Measurements from ENCODE around the gene RAB40B. TPM values are rescaled to one million over a fixed set of nuclear protein-coding genes. Genes with fewer than 3 reads are reported as not detected.

RAB40B gene
- total and polyA plus RNA-seq, 2 donors (not counting 1 experiment from before 2014, with no cell fraction given), result 4.7 to 8.0 TPM

DNA sequence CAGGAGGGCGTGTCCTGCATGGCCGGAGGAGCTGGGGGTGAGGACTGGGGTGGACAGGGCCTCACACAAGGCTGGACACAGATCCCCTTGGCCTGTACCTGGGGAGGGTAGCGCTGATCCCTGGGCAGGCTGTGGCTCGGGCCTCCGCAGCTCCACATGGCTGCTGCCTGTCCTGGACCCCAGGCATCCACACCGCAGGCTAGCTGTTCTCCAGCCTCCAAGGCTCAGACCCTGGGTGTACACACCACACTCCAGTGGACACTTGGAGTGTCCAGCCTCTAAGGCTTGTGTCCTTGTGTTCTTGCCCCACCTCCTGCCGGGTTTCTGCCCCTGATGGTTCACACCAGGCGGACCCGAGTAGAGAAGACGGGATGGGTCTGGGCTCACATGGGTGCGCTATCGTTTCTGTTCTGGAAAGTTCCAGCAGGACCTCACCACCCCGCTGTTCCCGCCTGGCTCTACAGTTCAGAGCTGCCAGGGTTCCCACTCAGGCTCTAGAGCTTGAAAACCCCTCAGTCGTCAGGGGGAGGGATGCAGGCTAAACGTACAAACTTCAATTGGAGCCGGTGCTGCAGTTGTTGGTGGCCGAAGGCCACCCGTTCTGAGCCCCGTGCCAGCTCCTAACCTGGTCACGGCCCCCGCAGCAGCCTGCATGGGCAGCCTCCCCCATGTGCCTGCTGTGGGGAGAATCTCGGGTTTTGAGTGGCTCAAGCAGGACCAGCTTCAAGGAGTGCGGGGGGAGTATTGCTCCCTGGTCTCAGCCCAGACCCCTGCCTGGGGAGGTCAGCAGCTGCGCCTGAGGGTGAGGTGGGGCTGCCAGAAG is 11.4 kb upstream of the RAB40B start:
- CTCF ChIA-PET, result no interaction called here
- no peaks in the 10 kb centered on the region for H3K79me2 ChIP-seq (ENCODE audit: control insufficient read depth, insufficient read depth, low read length)
- no peak overlapping the region for H3K4me2 ChIP-seq (replicated peaks; ENCODE audit: low read depth, low read length, poor library complexity, severe bottlenecking)
- 93% methylated on average over 25 of the region's 25 CpGs for WGBS (ENCODE audit: insufficient coverage)
- H4K20me1 ChIP-seq (ENCODE audit: control insufficient read depth, insufficient read depth, low read length, poor library complexity, severe bottlenecking), result no peaks in the 10 kb centered on the region
- Mint-ChIP-seq H3K9me3 (ENCODE audit: insufficient read depth) (no peaks in the 10 kb centered on the region), H3K4me1 (peaks cover 9% of the 10 kb centered on the region), H3K27me3 (no peaks in the 10 kb centered on the region), H3K4me3 (no peak overlapping the region), H3K27ac (no peak overlapping the region)
- intact Hi-C loops (cut with micrococcal nuclease), result no loop called here
- H2AFZ ChIP-seq (ENCODE audit: insufficient read depth, low read depth, low read length, poor library complexity, severe bottlenecking), result no peak overlapping the region
- no peak overlapping the region for H3K4me3 ChIP-seq (ENCODE audit: control extremely low read depth in 1 of 5, extremely low read depth in 1 of 5, insufficient read depth in 1 of 5, low read depth in 2 of 5, low read length in 4 of 5)
- no peaks in the 10 kb centered on the region for H3K9me3 ChIP-seq (ENCODE audit: control extremely low read depth in 1 of 3, control insufficient read depth in 2 of 3, insufficient read depth in 1 of 3, low read length in 2 of 3)
- ATAC-seq (ENCODE audit: low read depth) (no peak), DNase-seq (no peak)
- H3K36me3 ChIP-seq (replicated peaks in 1 of 2; ENCODE audit: control extremely low read depth in 1 of 2, control insufficient read depth in 1 of 2, extremely low read depth in 1 of 2, insufficient read depth in 2 of 2, low read length in 1 of 2), result no peaks in the 10 kb centered on the region
- no peak overlapping the region for H3K27ac ChIP-seq (ENCODE audit: low read length in 2 of 2)
- TF ChIP-seq, protein P1, sequence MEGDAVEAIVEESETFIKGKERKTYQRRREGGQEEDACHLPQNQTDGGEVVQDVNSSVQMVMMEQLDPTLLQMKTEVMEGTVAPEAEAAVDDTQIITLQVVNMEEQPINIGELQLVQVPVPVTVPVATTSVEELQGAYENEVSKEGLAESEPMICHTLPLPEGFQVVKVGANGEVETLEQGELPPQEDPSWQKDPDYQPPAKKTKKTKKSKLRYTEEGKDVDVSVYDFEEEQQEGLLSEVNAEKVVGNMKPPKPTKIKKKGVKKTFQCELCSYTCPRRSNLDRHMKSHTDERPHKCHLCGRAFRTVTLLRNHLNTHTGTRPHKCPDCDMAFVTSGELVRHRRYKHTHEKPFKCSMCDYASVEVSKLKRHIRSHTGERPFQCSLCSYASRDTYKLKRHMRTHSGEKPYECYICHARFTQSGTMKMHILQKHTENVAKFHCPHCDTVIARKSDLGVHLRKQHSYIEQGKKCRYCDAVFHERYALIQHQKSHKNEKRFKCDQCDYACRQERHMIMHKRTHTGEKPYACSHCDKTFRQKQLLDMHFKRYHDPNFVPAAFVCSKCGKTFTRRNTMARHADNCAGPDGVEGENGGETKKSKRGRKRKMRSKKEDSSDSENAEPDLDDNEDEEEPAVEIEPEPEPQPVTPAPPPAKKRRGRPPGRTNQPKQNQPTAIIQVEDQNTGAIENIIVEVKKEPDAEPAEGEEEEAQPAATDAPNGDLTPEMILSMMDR (IDR thresholded peaks at IDR 0.05), result no peak
- no peak for TF ChIP-seq EZH2 (IDR thresholded peaks at IDR 0.05; ENCODE audit: borderline replicate concordance, insufficient read depth, low read depth, low read length, poor library complexity, severe bottlenecking)
- H3K4me1 ChIP-seq (ENCODE audit: control insufficient read depth in 2 of 2, insufficient read depth in 2 of 2, low read length in 2 of 2), result peaks cover 3 to 20% of the 10 kb centered on the region in 2 donors
- POLR2A ChIA-PET, result no interaction called here
- H3K27me3 ChIP-seq (replicated peaks in 1 of 4; ENCODE audit: control extremely low read depth in 1 of 4, control insufficient read depth in 3 of 4, insufficient read depth in 4 of 4, low read length in 3 of 4), result no peaks in the 10 kb centered on the region
- H3K9ac ChIP-seq (ENCODE audit: low read length), result no peak overlapping the region

DNA sequence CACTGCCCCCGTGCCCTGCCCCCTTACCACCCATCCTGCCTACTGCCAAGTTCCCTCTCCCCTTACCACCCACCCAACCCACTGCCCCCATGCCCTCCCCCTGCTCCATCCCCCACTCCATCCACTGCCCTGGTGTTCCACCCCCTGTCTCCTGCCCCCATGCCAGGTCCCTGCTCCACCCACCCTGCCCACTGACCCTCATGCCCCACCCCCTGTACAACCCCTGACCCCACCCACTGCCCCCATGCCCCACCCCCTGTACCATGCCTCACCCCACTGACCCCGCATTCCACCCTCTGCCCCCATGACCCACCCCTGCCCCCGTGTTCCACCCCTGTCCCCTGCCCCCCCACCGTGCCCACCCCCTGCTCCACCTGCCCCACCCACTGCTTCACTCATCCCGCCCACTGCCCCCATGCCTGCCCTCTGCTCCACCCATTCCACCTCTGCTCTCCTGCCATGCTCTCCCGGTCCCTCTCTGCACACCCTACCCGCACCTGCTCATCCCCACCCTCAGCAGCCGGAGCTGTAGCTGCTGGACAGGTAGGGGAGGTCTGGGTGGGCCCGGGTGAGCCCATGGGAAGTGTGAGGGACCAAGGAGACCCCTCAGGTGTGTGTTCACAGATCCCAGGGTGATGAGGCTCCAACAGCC is 10.7 kb upstream of the RAB40B start:
- no peak overlapping the region for H3K4me2 ChIP-seq (replicated peaks; ENCODE audit: low read depth, low read length, poor library complexity, severe bottlenecking)
- H3K4me1 ChIP-seq (ENCODE audit: control insufficient read depth in 2 of 2, insufficient read depth in 2 of 2, low read length in 2 of 2), result peaks cover 3 to 20% of the 10 kb centered on the region in 2 donors
- H3K27ac ChIP-seq (ENCODE audit: low read length in 2 of 2), result no peak overlapping the region
- TF ChIP-seq, protein P1 (IDR thresholded peaks at IDR 0.05), result no peak
- no peak for TF ChIP-seq EZH2 (IDR thresholded peaks at IDR 0.05; ENCODE audit: borderline replicate concordance, insufficient read depth, low read depth, low read length, poor library complexity, severe bottlenecking)
- no peaks in the 10 kb centered on the region for H3K27me3 ChIP-seq (replicated peaks in 1 of 4; ENCODE audit: control extremely low read depth in 1 of 4, control insufficient read depth in 3 of 4, insufficient read depth in 4 of 4, low read length in 3 of 4)
- WGBS (ENCODE audit: insufficient coverage), result 75% methylated on average over 2 of the region's 9 CpGs
- CTCF ChIA-PET, result no interaction called here
- H2AFZ ChIP-seq (ENCODE audit: insufficient read depth, low read depth, low read length, poor library complexity, severe bottlenecking), result no peak overlapping the region
- Mint-ChIP-seq H3K27ac (no peak overlapping the region), H3K27me3 (no peaks in the 10 kb centered on the region), H3K4me3 (no peak overlapping the region), H3K4me1 (peaks cover 9% of the 10 kb centered on the region), H3K9me3 (ENCODE audit: insufficient read depth) (no peaks in the 10 kb centered on the region)
- H3K36me3 ChIP-seq (replicated peaks in 1 of 2; ENCODE audit: control extremely low read depth in 1 of 2, control insufficient read depth in 1 of 2, extremely low read depth in 1 of 2, insufficient read depth in 2 of 2, low read length in 1 of 2), result no peaks in the 10 kb centered on the region
- intact Hi-C loops (cut with micrococcal nuclease), result no loop called here
- no peaks in the 10 kb centered on the region for H3K9me3 ChIP-seq (ENCODE audit: control extremely low read depth in 1 of 3, control insufficient read depth in 2 of 3, insufficient read depth in 1 of 3, low read length in 2 of 3)
- no peaks in the 10 kb centered on the region for H4K20me1 ChIP-seq (ENCODE audit: control insufficient read depth, insufficient read depth, low read length, poor library complexity, severe bottlenecking)
- no peaks in the 10 kb centered on the region for H3K79me2 ChIP-seq (ENCODE audit: control insufficient read depth, insufficient read depth, low read length)
- DNase-seq, result no peak
- no peak for ATAC-seq (ENCODE audit: low read depth)
- POLR2A ChIA-PET, result no interaction called here
- no peak overlapping the region for H3K9ac ChIP-seq (ENCODE audit: low read length)
- no peak overlapping the region for H3K4me3 ChIP-seq (ENCODE audit: control extremely low read depth in 1 of 5, extremely low read depth in 1 of 5, insufficient read depth in 1 of 5, low read depth in 2 of 5, low read length in 4 of 5)

Data from B cell (primary cell).